Osteoblast (primary cell): Measurements from ENCODE around the gene C1orf141. TPM values are rescaled to one million over a fixed set of nuclear protein-coding genes. Genes with fewer than 3 reads are reported as not detected.

Experiments used
- DNase-seq: peaks from one replicate; pipeline ENCODE4 v3.0.0; 2011; ENCODE audit warnings: low spot score, mixed read lengths; ENCODE audit not compliant: insufficient read length; ENCODE audit errors: missing footprints
- H2AFZ ChIP-seq: 2 replicates; pipeline ENCODE4 v1.6.0; 2011; ENCODE audit warnings: mild to moderate bottlenecking, low read length
- H3K27ac ChIP-seq: 2 replicates; pipeline ENCODE4 v1.5.1; 2011; ENCODE audit warnings: mild to moderate bottlenecking, low read depth, low read length, moderate library complexity
- H3K27me3 ChIP-seq: 2 replicates; pipeline ENCODE4 v1.6.0; 2012; ENCODE audit warnings: mild to moderate bottlenecking, control low read depth, inconsistent platforms, low read length, moderate library complexity; ENCODE audit not compliant: insufficient read depth
- H3K36me3 ChIP-seq: 2 replicates; pipeline ENCODE4 v1.5.1; 2011; ENCODE audit warnings: mild to moderate bottlenecking, low read length, control low read depth, moderate library complexity; ENCODE audit not compliant: insufficient read depth
- H3K4me1 ChIP-seq: 2 replicates; pipeline ENCODE4 v1.5.1; 2011; ENCODE audit warnings: mild to moderate bottlenecking, low read length, control low read depth, moderate library complexity; ENCODE audit not compliant: insufficient read depth
- H3K4me2 ChIP-seq: 2 replicates; pipeline ENCODE4 v1.6.0; 2011; ENCODE audit warnings: mild to moderate bottlenecking, low read length; ENCODE audit not compliant: insufficient read depth
- H3K4me3 ChIP-seq: fragments of 200-600 bp; sonication (generic); 3 replicates; pipeline ENCODE4 v1.5.1; 2012; ENCODE audit warnings: mild to moderate bottlenecking, low read length, inconsistent platforms; ENCODE audit not compliant: insufficient read depth
- H3K79me2 ChIP-seq: 2 replicates; pipeline ENCODE4 v1.6.0; 2012; ENCODE audit warnings: mild to moderate bottlenecking, low read length, control low read depth, inconsistent platforms; ENCODE audit not compliant: insufficient read depth
- H3K9me3 ChIP-seq: 2 replicates; pipeline ENCODE4 v1.5.1; 2011; ENCODE audit warnings: low read depth, low read length, control low read depth
- H4K20me1 ChIP-seq: 2 replicates; pipeline ENCODE4 v1.6.0; 2012; ENCODE audit warnings: mild to moderate bottlenecking, low read length, control low read depth; ENCODE audit not compliant: insufficient read depth
- CTCF ChIP-seq: IDR thresholded peaks from 2 replicates; pipeline ENCODE4 v1.5.1; 2011; ENCODE audit warnings: mild to moderate bottlenecking, low read depth, low read length, moderate library complexity; ENCODE audit errors: extremely low read depth
- total RNA-seq: library from RNA; depleted of rRNA; stranded (reverse); fragments of >200 nt; gene quantifications from 2 replicates; pipeline ENCODE4 v1.2.3, GENCODE V29; 2012

C1orf141 gene
- total RNA-seq, 1 donor, result not detected

GRCh38 chr1:67133177-67133576 lies 1.6 kb downstream of the C1orf141 start:
- Histone ChIP-seq H3K4me3 (no peak overlapping the region), H3K4me2 (no peak overlapping the region), H3K27ac (no peak overlapping the region), H3K9me3 (no peaks in the 10 kb centered on the region), H3K27me3 (no peaks in the 10 kb centered on the region), H3K36me3 (no peaks in the 10 kb centered on the region), H4K20me1 (no peaks in the 10 kb centered on the region), H2AFZ (no peak overlapping the region), H3K4me1 (peaks cover 13% of the 10 kb centered on the region), H3K79me2 (no peaks in the 10 kb centered on the region)
- no peak for TF ChIP-seq CTCF
- no peak for DNase-seq

GRCh38 chr1:67130673-67131072 lies 4.1 kb downstream of the C1orf141 start:
- no peak overlapping the region for H3K27ac ChIP-seq
- TF ChIP-seq CTCF, result no peak

GRCh38 chr1:67126974-67127373 lies 7.8 kb downstream of the C1orf141 start:
- no peak overlapping the region for H3K4me2 ChIP-seq
- H3K9me3 ChIP-seq, result no peaks in the 10 kb centered on the region
- no peaks in the 10 kb centered on the region for H3K4me1 ChIP-seq
- no peaks in the 10 kb centered on the region for H3K79me2 ChIP-seq
- H3K27me3 ChIP-seq, result no peaks in the 10 kb centered on the region
- H3K27ac ChIP-seq, result no peak overlapping the region
- no peak for TF ChIP-seq CTCF
- no peak for DNase-seq
- H3K36me3 ChIP-seq, result no peaks in the 10 kb centered on the region
- no peak overlapping the region for H3K4me3 ChIP-seq
- no peak overlapping the region for H2AFZ ChIP-seq
- no peaks in the 10 kb centered on the region for H4K20me1 ChIP-seq

More at GRCh38 chr1:67130673-67131072, 4.1 kb downstream of the C1orf141 start:
- H3K36me3 ChIP-seq, result no peaks in the 10 kb centered on the region
- H3K79me2 ChIP-seq, result no peaks in the 10 kb centered on the region
- peaks cover 11% of the 10 kb centered on the region for H3K4me1 ChIP-seq
- DNase-seq, result no peak
- H2AFZ ChIP-seq, result no peak overlapping the region
- no peak overlapping the region for H3K4me2 ChIP-seq
- H3K27me3 ChIP-seq, result no peaks in the 10 kb centered on the region
- H3K4me3 ChIP-seq, result no peak overlapping the region
- H3K9me3 ChIP-seq, result no peaks in the 10 kb centered on the region
- no peaks in the 10 kb centered on the region for H4K20me1 ChIP-seq

GRCh38 chr1:67126111-67126746 lies 8.5 kb downstream of the C1orf141 start:
- Histone ChIP-seq H3K4me3 (no peak overlapping the region), H3K4me2 (peak overlapping the region; percentile 56), H3K36me3 (no peaks in the 10 kb centered on the region), H2AFZ (peak overlapping the region; percentile 3), H3K9me3 (no peaks in the 10 kb centered on the region), H3K79me2 (no peaks in the 10 kb centered on the region), H3K27ac (no peak overlapping the region), H3K4me1 (no peaks in the 10 kb centered on the region), H4K20me1 (no peaks in the 10 kb centered on the region), H3K27me3 (no peaks in the 10 kb centered on the region)
- peak; percentile 72 for DNase-seq
- TF ChIP-seq CTCF, result peak; percentile 38
